SK-N-SH treated with all-trans-retinoic acid at 6 μM for 48 hours (cell line): ENCODE data around the gene BTBD8.

Source experiments
- ATAC-seq: fragments of 200-7000 bp; cut with Tn5 transposase; 3 replicates; pipeline ENCODE4 v1.9.1; 2020; ENCODE audit warnings: mild to moderate bottlenecking, moderate library complexity
- ARNTL ChIP-seq: fragments of 450-650 bp; formaldehyde crosslinking; IDR thresholded peaks from 2 replicates; pipeline ENCODE4 v1.5.0; 2020; ENCODE audit warnings: low read depth, mild to moderate bottlenecking, moderate library complexity, borderline replicate concordance
- BACH2 ChIP-seq: fragments of 250-450 bp; sonication (Bioruptor Pico); IDR thresholded peaks from 2 replicates; pipeline ENCODE4 v1.9.0; 2021; ENCODE audit warnings: mild to moderate bottlenecking, borderline replicate concordance
- CREB5 ChIP-seq: fragments of 250-450 bp; sonication (Bioruptor Pico); IDR thresholded peaks from 2 replicates; pipeline ENCODE4 v1.5.1; 2020; ENCODE audit warnings: low read depth, mild to moderate bottlenecking, moderate library complexity
- CSDC2 ChIP-seq: fragments of 250-450 bp; sonication (Bioruptor Pico); IDR thresholded peaks from 2 replicates; pipeline ENCODE4 v1.5.0; 2020; ENCODE audit warnings: mild to moderate bottlenecking, moderate library complexity
- GLIS3 ChIP-seq: fragments of 250-450 bp; sonication (Bioruptor Pico); IDR thresholded peaks from 2 replicates; pipeline ENCODE4 v1.5.0; 2020; ENCODE audit warnings: mild to moderate bottlenecking, moderate library complexity
- ISL1 ChIP-seq: fragments of 250-450 bp; sonication (Bioruptor Pico); IDR thresholded peaks from 2 replicates; pipeline ENCODE4 v2.1.2; 2022; ENCODE audit warnings: mild to moderate bottlenecking, moderate library complexity
- OSR1 ChIP-seq: fragments of 250-450 bp; sonication (Bioruptor Pico); IDR thresholded peaks from 2 replicates; pipeline ENCODE4 v1.8.0; 2022; ENCODE audit warnings: moderate library complexity, mild to moderate bottlenecking, inconsistent platforms
- PATZ1 ChIP-seq: fragments of 250-450 bp; sonication (Bioruptor Pico); IDR thresholded peaks from 2 replicates; pipeline ENCODE4 v1.8.0; 2020; ENCODE audit warnings: mild to moderate bottlenecking, moderate library complexity, borderline replicate concordance
- POU6F1 ChIP-seq: fragments of 250-450 bp; sonication (Bioruptor Pico); IDR thresholded peaks from 2 replicates; pipeline ENCODE4 v1.8.0; 2021; ENCODE audit warnings: low read depth, mild to moderate bottlenecking, moderate library complexity, borderline replicate concordance
- RARB ChIP-seq: fragments of 250-450 bp; sonication (Bioruptor Pico); IDR thresholded peaks from 2 replicates; pipeline ENCODE4 v1.8.0; 2021; ENCODE audit warnings: mild to moderate bottlenecking, moderate library complexity
- SNAI2 ChIP-seq: fragments of 250-450 bp; sonication (Bioruptor Pico); IDR thresholded peaks from 2 replicates; pipeline ENCODE4 v1.5.0; 2020; ENCODE audit warnings: mild to moderate bottlenecking, moderate library complexity
- TCF4 ChIP-seq: fragments of 250-450 bp; sonication (Bioruptor Pico); IDR thresholded peaks from 2 replicates; pipeline ENCODE4 v1.8.0; 2021; ENCODE audit warnings: mild to moderate bottlenecking, moderate library complexity, borderline replicate concordance
- TSHZ2 ChIP-seq: fragments of 250-450 bp; sonication (Bioruptor Pico); IDR thresholded peaks from 2 replicates; pipeline ENCODE4 v1.5.0; 2020; ENCODE audit warnings: mild to moderate bottlenecking, moderate library complexity
- ZC3H10 ChIP-seq: fragments of 250-450 bp; sonication (Bioruptor Pico); IDR thresholded peaks from 2 replicates; pipeline ENCODE4 v1.5.1; 2021; ENCODE audit warnings: mild to moderate bottlenecking, moderate library complexity
- ZFP30 ChIP-seq: fragments of 450-650 bp; formaldehyde crosslinking; IDR thresholded peaks from 2 replicates; pipeline ENCODE4 v1.5.0; 2022; ENCODE audit warnings: mild to moderate bottlenecking, moderate library complexity
- ZNF565 ChIP-seq: fragments of 450-650 bp; formaldehyde crosslinking; conservative IDR thresholded peaks from 2 replicates; pipeline ENCODE4 v1.5.0; 2020; ENCODE audit warnings: low read depth, mild to moderate bottlenecking, moderate library complexity
- ZNF70 ChIP-seq: fragments of 450-650 bp; formaldehyde crosslinking; IDR thresholded peaks from 2 replicates; pipeline ENCODE4 v1.5.0; 2020; ENCODE audit warnings: mild to moderate bottlenecking, moderate library complexity
- ZNF8 ChIP-seq: fragments of 450-650 bp; formaldehyde crosslinking; IDR thresholded peaks from 2 replicates; pipeline ENCODE4 v1.5.0; 2020; ENCODE audit warnings: mild to moderate bottlenecking, moderate library complexity

BTBD8 gene

GRCh38 chr1:92168657-92169056 is 88.5 kb downstream of the BTBD8 start:
- ATAC-seq: no peak
- TF ChIP-seq ZNF8 (CRISPR knock-in tag): no peak
- no peak for TF ChIP-seq CSDC2 (CRISPR knock-in tag)
- no peak for TF ChIP-seq CREB5 (CRISPR knock-in tag)
- TF ChIP-seq TSHZ2 (CRISPR knock-in tag): no peak
- no peak for TF ChIP-seq ARNTL (CRISPR knock-in tag)
- no peak for TF ChIP-seq GLIS3 (CRISPR knock-in tag)
- no peak for TF ChIP-seq ZNF70 (CRISPR knock-in tag)
- no peak for TF ChIP-seq ISL1 (CRISPR knock-in tag)
- no peak for TF ChIP-seq PATZ1 (CRISPR knock-in tag)
- TF ChIP-seq ZFP30 (CRISPR knock-in tag): no peak
- TF ChIP-seq TCF4 (CRISPR knock-in tag): no peak
- TF ChIP-seq ZNF565 (CRISPR knock-in tag): no peak
- no peak for TF ChIP-seq BACH2 (CRISPR knock-in tag)
- TF ChIP-seq OSR1 (CRISPR knock-in tag): no peak
- TF ChIP-seq RARB (CRISPR knock-in tag): no peak
- TF ChIP-seq ZC3H10 (CRISPR knock-in tag): no peak
- no peak for TF ChIP-seq POU6F1 (CRISPR knock-in tag)
- TF ChIP-seq SNAI2 (CRISPR knock-in tag): no peak

- TF ChIP-seq ZNF8 (CRISPR knock-in tag) (no peak), TCF4 (CRISPR knock-in tag) (no peak), PATZ1 (CRISPR knock-in tag) (no peak), ZC3H10 (CRISPR knock-in tag) (no peak)
- TF ChIP-seq, all 23 proteins: peak for 0
- ATAC-seq: no peak
Observed at GRCh38 chr1:92169214-92170005, 89.3 kb downstream of the BTBD8 start.

GRCh38 chr1:92184632-92185031 is 104.5 kb downstream of the BTBD8 start:
- no peak for TF ChIP-seq ZC3H10 (CRISPR knock-in tag)
- no peak for TF ChIP-seq GLIS3 (CRISPR knock-in tag)
- TF ChIP-seq CSDC2 (CRISPR knock-in tag): no peak
- no peak for TF ChIP-seq PATZ1 (CRISPR knock-in tag)
- TF ChIP-seq ARNTL (CRISPR knock-in tag): no peak
- no peak for TF ChIP-seq ZNF70 (CRISPR knock-in tag)
- TF ChIP-seq ISL1 (CRISPR knock-in tag): no peak
- TF ChIP-seq TCF4 (CRISPR knock-in tag): no peak
- TF ChIP-seq CREB5 (CRISPR knock-in tag): no peak
- no peak for TF ChIP-seq BACH2 (CRISPR knock-in tag)
- no peak for TF ChIP-seq ZNF565 (CRISPR knock-in tag)
- no peak for TF ChIP-seq OSR1 (CRISPR knock-in tag)
- peak; percentile 82 for ATAC-seq
